ENCODE data around the gene MGRN1. TPM values are rescaled to one million over a fixed set of nuclear protein-coding genes. Genes with fewer than 3 reads are reported as not detected.

MGRN1 gene
- total RNA-seq, 1 experiment from 2014 or later: 72.3 TPM

DNA sequence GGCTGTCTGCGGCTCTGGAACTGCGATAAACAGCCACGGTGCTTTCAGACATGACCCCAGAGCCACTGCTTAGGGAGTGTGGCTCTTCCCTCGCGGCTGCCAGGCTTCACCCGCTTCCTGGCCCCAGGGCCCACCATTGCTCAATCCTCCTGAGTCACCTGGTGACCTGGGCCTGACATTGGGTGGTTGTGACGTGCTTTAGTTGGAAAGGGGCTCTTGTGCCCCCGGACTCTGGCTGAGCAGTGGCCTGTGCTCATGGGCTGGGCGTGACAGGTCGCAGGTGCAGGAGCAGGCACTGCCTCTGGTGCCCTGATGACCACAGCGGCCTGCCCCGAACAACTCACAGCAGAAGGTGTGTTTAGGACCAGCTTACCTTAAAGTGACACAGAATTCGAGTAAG lies 60.1 kb downstream of the MGRN1 start:
- no TSS peak for BruUV-seq (replicated peaks)
- Histone ChIP-seq H3K27me3 (replicated peaks; ENCODE audit: control insufficient read depth, insufficient read depth, low read length) (no peaks in the 10 kb centered on the region), H3K36me3 (ENCODE audit: control insufficient read depth, insufficient read depth, low read length) (peaks cover 7% of the 10 kb centered on the region), H3K4me1 (no peaks in the 10 kb centered on the region), H3K9me3 (no peaks in the 10 kb centered on the region), H3K4me3 (ENCODE audit: low read depth, low read length) (no peak overlapping the region)
- Mint-ChIP-seq H3K27me3 (ENCODE audit: insufficient read depth, unreplicated experiment) (no peaks in the 10 kb centered on the region), H3K27ac (ENCODE audit: unreplicated experiment) (no peak overlapping the region), H3K36me3 (ENCODE audit: insufficient read depth, unreplicated experiment) (peaks cover 19% of the 10 kb centered on the region), H3K4me3 (ENCODE audit: unreplicated experiment) (no peak overlapping the region), H3K4me1 (ENCODE audit: low read depth, unreplicated experiment) (no peaks in the 10 kb centered on the region), H3K9me3 (ENCODE audit: unreplicated experiment) (no peaks in the 10 kb centered on the region)
- ChIA-PET POLR2A (no interaction called here), CTCF (no interaction called here)
- DNase-seq: no peak
- intact Hi-C loops (cut with micrococcal nuclease; ENCODE audit: unreplicated experiment): no loop called here
- TF ChIP-seq, protein P1, sequence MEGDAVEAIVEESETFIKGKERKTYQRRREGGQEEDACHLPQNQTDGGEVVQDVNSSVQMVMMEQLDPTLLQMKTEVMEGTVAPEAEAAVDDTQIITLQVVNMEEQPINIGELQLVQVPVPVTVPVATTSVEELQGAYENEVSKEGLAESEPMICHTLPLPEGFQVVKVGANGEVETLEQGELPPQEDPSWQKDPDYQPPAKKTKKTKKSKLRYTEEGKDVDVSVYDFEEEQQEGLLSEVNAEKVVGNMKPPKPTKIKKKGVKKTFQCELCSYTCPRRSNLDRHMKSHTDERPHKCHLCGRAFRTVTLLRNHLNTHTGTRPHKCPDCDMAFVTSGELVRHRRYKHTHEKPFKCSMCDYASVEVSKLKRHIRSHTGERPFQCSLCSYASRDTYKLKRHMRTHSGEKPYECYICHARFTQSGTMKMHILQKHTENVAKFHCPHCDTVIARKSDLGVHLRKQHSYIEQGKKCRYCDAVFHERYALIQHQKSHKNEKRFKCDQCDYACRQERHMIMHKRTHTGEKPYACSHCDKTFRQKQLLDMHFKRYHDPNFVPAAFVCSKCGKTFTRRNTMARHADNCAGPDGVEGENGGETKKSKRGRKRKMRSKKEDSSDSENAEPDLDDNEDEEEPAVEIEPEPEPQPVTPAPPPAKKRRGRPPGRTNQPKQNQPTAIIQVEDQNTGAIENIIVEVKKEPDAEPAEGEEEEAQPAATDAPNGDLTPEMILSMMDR (IDR thresholded peaks at IDR 0.05; ENCODE audit: insufficient read depth in 1 of 2, low read depth in 1 of 2, low read length in 1 of 2, severe bottlenecking in 1 of 2, unreplicated experiment in 1 of 2): no peak

DNA sequence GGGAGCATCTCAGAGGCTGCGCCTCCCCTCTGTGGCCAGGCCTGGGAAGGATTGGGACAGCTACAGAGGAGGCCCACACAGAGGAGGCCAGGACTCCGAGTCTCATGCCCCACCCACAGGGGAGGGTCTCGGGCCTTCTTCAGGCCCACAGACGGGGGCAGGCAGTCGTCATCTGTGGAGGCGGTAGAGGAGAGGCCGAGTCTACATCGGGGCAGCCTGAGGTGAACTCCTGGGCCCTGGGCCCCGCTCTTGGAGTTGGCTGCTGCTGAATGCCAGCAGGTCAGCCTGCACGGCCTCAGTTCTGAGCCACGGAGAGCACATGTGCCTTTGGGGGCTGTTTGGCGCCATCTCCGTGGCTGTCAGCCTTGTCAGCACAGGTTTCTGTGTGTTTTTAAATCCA lies 60.7 kb downstream of the MGRN1 start:
- DNase-seq: no peak
- ChIA-PET CTCF (no interaction called here), POLR2A (no interaction called here)
- Mint-ChIP-seq H3K27me3 (ENCODE audit: insufficient read depth, unreplicated experiment) (no peaks in the 10 kb centered on the region), H3K4me3 (ENCODE audit: unreplicated experiment) (no peak overlapping the region), H3K9me3 (ENCODE audit: unreplicated experiment) (no peaks in the 10 kb centered on the region), H3K4me1 (ENCODE audit: low read depth, unreplicated experiment) (no peaks in the 10 kb centered on the region), H3K27ac (ENCODE audit: unreplicated experiment) (no peak overlapping the region), H3K36me3 (ENCODE audit: insufficient read depth, unreplicated experiment) (peaks cover 17% of the 10 kb centered on the region)
- intact Hi-C loops (cut with micrococcal nuclease; ENCODE audit: unreplicated experiment): no loop called here
- Histone ChIP-seq H3K9me3 (no peaks in the 10 kb centered on the region), H3K4me3 (ENCODE audit: low read depth, low read length) (no peak overlapping the region), H3K27me3 (replicated peaks; ENCODE audit: control insufficient read depth, insufficient read depth, low read length) (no peaks in the 10 kb centered on the region), H3K4me1 (no peaks in the 10 kb centered on the region), H3K36me3 (ENCODE audit: control insufficient read depth, insufficient read depth, low read length) (peaks cover 7% of the 10 kb centered on the region)
- TF ChIP-seq, protein P1 (IDR thresholded peaks at IDR 0.05; ENCODE audit: insufficient read depth in 1 of 2, low read depth in 1 of 2, low read length in 1 of 2, severe bottlenecking in 1 of 2, unreplicated experiment in 1 of 2): no peak
- BruUV-seq (replicated peaks): no TSS peak

DNA sequence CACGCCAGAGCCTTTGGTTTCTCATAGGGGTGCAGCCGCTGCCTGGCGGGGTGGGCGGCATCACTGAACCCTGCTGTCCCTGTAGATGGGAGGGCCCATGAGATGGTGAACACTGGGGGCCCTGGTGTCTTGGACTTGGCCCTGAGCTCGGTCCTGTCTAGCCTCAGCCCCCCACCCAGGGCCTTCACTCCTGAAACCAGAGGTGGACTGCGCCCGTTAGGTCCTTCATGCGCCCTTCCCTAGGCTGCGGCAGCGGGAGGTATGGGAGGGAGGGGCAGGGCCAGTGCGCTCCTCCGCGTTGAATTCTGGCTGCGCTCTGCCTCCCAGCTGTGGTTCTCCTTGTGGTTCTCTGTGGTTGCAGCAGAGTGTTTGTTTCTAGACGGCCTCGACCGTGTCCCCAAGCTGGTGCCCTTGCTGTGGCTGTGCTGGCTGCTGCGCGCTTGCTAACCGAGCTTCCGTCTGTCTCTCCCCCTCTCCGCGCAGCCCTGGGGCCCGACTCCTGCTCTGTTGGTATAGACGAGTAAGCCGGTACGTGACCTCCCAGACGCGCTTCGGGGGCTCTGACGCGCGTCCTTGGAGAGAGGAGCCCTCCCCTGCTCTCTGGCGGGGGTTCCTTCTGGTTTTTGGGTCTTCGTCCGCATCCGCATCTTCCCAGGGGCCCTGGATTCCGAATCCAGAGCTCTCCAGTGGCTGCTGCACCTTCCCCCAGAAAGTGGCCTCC lies 61.3 kb downstream of the MGRN1 start:
- peaks cover 11% of the 10 kb centered on the region for H3K36me3 Mint-ChIP-seq (ENCODE audit: insufficient read depth, unreplicated experiment)

More for the DNA sequence above, 61.3 kb downstream of the MGRN1 start:
- TF ChIP-seq, protein P1 (IDR thresholded peaks at IDR 0.05; ENCODE audit: insufficient read depth in 1 of 2, low read depth in 1 of 2, low read length in 1 of 2, severe bottlenecking in 1 of 2, unreplicated experiment in 1 of 2): no peak
- POLR2A ChIA-PET: no interaction called here
- DNase-seq: no peak
- H3K27ac Mint-ChIP-seq (ENCODE audit: unreplicated experiment): no peak overlapping the region
- Histone ChIP-seq H3K36me3 (ENCODE audit: control insufficient read depth, insufficient read depth, low read length) (peaks cover 7% of the 10 kb centered on the region), H3K4me3 (ENCODE audit: low read depth, low read length) (no peak overlapping the region), H3K27me3 (replicated peaks; ENCODE audit: control insufficient read depth, insufficient read depth, low read length) (no peaks in the 10 kb centered on the region), H3K9me3 (no peaks in the 10 kb centered on the region), H3K4me1 (no peaks in the 10 kb centered on the region)
- no peaks in the 10 kb centered on the region for H3K4me1 Mint-ChIP-seq (ENCODE audit: low read depth, unreplicated experiment)
- H3K9me3 Mint-ChIP-seq (ENCODE audit: unreplicated experiment): no peaks in the 10 kb centered on the region
- intact Hi-C loops (cut with micrococcal nuclease; ENCODE audit: unreplicated experiment): no loop called here
- CTCF ChIA-PET: no interaction called here
- H3K4me3 Mint-ChIP-seq (ENCODE audit: unreplicated experiment): no peak overlapping the region
- no peaks in the 10 kb centered on the region for H3K27me3 Mint-ChIP-seq (ENCODE audit: insufficient read depth, unreplicated experiment)
- no TSS peak for BruUV-seq (replicated peaks)
